Stimulated activated CD8-positive, alpha-beta memory T cell treated with anti-CD3 and anti-CD28 coated beads, Interleukin-4, amount 100 ng/mL, for 4 hours (primary cell): ENCODE data around the gene CHAF1A.

Experiments used
- DNase-seq, 2 donors: peaks; one replicate each; pipeline ENCODE4 v3.0.0-alpha.2; 2020; ENCODE audit warnings: low read depth in 2 of 2, low spot score in 1 of 2

CHAF1A gene

DNA sequence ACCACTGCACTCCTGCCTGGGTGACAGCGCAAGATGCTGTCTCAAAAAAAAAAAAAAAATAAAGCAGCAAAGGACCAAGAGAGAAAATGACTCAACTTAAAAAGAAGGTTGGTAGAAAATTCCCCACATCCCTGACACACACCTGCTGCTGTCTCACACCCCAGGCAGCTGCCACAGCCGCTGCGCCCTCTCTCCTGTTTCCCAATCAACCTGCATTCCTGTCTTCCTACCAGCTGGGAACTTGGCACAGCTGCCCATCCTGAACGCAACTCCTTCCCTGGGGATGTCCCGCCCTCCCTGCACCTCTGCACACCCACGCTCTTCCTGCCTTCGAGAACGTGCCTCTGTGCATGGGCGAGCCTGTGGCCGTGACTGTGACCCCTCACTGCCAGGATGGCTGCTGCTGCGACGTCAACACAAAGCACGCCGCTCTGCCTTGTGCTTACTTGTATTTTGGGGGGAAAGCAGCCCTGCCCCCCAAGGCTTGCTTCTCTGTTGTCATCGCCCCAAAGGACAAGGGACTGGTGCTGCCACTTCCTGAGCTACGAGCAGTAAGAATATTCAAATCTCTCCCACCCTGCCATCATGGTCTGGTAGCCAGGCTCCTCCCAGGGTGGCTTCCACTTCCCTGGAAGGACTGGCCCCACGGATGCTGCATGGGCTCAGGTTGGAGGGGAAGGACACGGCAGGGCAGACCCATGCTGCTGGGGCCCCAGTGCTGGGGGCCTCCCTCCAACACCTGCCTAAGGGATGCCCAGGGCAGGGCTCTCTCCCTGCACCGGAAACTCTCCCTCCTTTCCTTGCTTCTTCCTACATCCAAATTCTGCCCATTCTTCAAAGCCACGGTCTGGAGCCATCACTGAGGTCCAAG, 22.8 kb upstream of the CHAF1A start:
- no peak for DNase-seq

DNA sequence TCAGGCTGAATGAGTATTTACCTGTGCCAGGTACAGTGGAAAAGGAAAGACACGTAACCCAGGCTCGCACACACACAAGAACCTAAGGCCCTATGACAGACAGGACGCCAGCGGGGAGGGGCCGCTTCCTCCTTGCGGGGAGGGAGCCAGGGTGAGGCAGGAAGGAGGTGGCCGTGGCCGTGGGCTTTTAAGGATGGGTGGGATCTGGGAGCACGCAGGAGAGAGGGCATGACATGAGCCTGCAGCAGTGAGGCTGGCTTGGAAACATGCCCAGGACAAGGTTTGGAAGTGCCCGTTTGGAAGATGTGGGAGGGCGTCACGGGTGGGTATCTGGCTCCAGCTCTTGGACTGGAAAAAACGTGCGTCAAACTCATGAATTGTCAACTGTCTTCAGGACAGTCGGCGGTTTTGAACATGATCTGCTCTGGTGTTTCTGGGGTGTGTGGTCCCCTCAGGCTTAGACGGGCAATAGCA, 22.1 kb upstream of the CHAF1A start:
- peak in 1 of 2 donors; percentile 29 for DNase-seq

DNA sequence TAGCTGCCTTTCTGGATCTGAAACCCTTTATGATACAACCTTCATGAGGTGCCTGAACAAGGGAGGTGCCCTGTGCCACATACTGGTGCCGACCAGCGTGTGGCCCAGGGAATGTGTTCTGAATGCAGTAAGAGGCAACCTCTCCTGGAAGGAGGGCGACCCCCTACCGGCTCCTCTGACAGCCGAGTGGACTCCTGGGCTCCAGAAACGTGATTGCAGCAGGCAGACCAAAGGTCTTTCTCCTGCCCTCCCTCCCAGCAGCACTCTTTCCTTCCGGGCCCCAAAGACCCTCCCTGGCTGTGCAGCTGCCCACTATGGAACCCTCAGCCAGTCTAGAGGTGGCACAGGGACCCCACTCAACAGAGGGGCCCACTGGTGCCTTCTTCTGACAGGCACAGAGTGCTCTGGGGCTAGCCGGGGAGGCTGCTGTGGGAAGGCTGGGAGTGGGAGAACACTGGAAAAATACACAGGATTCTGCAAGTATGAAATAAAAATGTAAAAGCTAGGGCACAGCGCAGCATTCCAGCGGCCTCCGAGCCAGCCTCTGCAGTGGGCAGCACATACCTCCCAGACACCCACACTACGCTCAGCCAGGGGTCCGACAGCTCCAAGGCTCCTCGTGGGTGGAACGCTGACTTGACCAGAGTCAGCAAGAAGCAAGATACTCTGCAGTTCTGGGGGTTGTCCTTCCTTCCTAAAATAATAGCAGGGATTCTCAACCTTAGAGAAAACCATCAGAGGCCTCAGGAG, 17.0 kb upstream of the CHAF1A start:
- DNase-seq, result no peak

DNA sequence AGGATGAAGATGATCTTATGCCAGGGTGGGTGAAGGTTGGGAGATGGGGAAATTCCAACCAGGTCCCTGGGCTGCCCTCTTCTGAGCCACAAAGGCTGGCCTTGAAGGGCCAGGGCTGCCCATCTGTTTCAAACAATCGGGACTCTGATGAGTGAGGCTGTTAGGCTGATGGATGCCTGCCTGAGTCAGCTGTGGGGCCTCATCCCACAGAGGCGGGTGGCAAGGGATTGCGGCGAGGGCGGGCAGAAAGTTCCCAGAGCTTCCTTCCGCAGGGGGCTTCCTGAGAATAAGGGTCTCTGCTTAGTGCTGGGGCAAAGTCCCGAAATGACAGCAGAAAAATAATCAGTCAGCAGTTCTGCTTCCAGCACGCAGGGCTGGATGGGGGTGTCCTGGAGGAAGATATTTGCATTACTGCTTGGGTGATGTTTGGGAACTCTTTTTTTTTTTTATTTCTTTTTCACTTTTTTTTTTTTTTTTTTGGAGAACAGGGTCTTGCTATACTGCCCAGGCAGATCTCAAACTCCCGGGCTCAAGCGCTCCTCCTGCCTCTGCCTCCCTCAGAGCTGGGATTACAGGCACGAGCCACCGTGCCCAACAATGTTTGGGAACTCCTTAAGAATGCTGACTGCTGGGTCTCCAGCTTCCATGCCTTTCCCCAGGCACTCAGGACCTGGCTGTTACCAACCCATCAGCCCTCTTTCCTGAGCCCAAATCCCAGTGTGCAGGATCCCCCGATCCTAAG, 16.2 kb upstream of the CHAF1A start:
- no peak for DNase-seq

DNA sequence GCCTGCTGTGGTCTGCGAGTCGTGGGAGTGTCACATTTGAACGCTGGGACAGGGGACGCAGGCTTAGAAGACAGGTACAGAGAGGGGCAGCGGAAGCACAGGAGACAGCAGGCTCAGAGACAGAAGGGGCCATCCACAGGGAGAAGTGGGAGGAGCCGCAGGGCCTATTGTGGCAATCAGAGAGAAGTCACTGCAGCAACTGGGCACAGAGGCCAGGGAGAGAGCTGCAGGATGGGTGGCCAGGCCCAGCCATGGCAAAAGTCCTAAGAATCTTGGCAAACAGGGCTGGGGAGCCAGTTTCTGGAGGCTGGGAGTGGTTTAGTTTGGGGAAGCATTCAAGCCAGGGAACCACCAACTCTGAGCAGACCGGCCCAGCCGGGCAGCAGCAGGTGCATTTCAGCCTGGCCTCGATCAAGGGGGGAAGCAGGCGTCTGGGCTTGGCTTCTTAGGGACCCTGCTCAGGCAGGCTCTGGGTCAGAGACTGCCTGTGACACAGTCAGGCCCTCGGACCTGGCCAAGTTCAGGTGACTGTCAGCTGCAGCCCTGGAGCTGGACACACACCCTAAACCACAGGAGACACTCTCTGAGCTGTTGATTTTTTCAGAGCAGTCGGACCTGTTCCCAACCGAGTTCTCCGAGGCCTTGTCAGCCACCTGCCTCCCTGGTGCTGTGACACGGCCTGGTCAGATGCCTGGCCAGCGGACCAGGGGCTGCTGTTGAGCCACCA, 13.9 kb upstream of the CHAF1A start:
- no peak for DNase-seq

DNA sequence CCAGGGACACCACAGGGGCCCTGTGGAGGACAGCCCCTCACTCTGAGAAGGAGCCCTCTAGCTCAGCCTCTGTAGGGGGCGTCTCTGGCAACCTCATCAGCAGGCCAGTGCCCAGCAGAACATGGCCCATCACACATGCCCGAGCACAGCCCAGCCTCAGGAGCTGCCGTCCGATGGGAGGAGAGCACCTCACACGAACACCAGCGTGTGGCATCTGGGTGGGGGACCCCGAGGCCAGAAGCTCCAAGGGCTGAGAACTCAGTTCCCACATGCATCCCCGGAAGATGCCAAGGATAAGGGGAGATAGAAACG, 13.4 kb upstream of the CHAF1A start:
- DNase-seq, result no peak

DNA sequence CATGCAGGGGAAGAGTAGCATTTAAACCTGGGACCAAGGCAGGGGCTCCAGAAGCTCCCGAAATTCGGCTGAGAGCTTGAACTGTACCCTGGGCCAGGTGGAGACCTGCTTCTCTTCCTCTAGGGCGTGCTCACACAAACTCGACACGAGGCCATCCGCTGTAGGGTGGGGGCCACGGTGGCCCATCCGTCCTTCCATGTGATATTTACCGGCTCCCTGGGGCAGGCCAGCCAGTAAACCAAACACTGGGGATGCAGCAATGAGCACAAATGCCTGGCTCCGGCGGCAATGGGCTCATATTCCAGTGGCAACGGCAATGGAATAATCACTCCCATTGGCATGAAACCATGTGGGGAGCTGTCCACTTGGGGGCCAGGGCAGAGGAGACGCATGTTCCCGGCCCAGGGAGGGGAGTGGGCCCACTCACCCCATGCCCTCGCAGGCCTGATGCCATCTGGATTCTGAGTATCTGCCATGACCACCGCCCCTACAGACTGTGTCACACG, 12.9 kb upstream of the CHAF1A start:
- DNase-seq, result no peak

DNA sequence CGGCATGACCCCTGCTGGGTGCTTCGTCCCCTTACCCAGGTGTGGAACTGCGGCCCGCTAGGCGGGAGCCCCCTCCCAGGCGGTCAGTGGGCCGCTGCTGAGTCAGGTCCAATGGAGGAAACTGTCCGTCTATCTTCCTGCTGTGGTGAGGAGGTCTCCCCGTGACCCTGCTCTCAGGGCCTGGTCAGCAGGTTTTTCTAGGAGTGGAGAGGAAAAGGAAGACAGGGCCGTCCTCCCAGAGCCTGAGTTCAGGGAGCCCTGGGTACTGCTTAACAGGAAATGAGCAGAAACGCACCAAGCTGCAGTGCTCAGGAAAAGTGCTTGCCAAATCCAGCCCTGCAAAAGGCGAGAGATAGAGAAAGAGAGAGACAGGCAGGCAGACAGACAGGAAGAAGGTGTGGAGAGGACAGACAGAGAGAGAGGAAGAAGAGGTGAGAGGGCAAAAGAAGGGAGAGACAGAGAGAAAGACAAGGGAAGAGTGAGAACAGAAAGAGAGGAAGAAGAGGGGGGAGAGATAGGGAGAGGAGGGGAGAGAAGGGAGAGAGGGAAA, 12.3 kb upstream of the CHAF1A start:
- DNase-seq, result no peak

DNA sequence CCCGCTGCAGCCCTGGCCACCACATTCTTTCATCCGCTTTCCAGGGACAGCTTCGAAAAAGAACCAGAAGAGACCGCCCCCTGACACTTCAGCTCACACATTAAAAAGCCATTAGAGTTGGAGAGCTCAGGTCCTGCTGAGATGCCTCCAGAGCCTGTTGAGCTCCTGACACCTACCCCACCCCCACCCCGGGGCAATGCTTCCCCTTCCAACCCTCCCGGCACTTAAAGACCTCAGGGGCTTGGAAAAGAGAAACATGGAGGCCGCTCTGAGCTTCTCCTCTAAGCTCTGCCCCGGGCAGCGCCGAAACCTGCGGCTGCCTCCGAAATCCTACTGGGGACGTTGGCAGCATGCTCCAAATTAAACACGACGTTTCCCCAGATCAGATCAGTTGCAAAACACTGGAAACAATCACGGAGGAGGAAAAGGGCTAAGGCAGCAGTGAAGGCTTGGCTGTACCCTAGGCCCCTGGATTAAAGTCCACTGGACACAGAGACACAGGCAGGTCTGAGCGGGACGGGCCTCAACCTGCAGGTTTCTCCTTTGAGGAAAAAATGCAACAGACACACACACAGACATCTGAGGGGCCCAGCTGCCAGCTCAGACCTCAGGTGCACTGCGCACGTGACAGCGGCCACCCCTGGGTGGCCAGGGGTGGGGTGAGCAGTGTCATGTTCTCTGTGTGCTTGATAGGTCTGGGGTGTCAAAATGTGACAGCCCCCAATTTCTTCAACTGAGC, 11.7 kb upstream of the CHAF1A start:
- DNase-seq, result no peak

DNA sequence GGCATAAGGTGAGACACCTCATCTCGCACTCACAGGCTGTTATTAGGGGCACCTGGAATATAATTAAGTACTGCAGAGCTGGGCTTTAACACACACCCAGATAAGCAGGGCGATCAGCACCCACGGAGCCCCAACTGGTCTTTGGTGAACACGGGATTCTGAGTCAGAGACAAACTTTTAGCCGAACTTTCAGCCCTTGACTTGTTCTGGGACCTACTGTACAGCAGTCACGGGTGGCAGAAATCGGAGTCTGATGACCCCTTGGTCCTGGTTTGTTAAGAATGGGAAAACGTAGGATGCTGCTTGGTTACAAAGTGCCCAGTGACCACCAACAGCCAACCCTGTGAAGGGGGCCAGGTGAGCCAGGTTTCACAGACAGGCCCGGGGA, 11.1 kb upstream of the CHAF1A start:
- no peak for DNase-seq

DNA sequence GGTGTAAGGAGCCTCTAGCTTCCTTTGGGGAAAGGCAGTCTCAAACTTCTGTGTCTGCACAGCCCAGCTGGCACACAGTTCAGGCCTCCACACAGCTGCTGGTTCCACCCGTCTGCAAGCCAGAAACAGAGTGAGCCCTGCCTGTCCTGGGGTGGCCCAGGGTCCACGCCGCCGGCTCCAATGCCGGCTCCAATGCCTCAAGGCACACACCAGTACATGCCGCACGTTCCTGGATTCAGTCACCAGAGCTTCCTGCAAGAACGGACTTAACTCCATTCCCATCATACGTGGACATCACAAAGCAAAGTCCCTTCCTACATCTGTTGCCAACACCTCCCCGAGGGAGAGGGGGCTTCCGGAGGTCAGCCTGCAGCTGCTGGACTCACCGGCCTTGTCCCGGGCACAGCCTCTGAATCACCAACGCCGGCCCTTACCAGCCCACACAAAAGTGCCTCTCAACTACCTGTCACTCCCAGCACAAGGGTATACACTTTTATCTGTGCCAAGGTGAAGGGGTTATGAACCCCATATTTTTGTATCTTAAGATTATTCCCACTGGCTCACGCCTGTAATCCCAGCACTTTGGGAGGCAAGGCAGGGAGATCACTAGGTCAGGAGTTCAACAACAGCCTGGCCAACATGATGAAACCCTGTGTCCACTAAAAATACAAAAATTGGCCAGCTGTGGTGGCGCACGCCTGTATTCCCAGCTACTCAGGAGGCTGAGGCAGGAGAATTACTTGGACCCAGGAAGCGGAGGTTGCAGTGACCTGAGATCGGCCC, 10.5 kb upstream of the CHAF1A start:
- DNase-seq, result no peak

DNA sequence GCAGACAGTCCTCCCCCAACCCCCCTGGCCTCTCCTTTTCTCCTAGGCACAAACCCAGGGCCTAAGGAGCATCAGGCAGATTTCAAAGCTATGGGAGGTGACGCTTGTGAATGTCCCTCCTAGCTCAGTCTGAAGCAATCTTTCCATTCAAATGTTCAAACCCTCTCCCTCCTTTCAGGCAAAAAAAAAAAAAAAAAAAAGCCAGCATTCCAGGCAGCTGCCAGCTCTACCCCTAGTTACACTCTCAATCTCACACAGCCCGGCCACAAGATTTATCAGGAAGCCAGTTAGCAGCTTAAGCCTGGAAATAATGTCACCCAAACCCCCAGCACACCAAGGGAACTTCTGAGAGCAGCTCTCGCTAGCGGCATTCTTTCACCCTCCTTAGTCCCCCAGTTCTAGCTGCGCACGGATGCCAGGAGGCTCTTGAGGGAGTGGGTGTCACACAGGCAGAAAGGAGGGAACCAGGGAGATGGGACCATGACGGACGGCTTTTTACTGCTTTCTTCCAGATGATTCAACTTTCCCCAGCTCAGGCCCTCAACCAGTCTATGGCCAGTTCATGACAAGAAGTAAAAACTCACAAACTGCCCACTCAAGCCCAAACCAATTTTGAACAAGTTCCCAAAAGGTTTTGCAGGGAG, 8.4 kb upstream of the CHAF1A start:
- DNase-seq, result no peak

DNA sequence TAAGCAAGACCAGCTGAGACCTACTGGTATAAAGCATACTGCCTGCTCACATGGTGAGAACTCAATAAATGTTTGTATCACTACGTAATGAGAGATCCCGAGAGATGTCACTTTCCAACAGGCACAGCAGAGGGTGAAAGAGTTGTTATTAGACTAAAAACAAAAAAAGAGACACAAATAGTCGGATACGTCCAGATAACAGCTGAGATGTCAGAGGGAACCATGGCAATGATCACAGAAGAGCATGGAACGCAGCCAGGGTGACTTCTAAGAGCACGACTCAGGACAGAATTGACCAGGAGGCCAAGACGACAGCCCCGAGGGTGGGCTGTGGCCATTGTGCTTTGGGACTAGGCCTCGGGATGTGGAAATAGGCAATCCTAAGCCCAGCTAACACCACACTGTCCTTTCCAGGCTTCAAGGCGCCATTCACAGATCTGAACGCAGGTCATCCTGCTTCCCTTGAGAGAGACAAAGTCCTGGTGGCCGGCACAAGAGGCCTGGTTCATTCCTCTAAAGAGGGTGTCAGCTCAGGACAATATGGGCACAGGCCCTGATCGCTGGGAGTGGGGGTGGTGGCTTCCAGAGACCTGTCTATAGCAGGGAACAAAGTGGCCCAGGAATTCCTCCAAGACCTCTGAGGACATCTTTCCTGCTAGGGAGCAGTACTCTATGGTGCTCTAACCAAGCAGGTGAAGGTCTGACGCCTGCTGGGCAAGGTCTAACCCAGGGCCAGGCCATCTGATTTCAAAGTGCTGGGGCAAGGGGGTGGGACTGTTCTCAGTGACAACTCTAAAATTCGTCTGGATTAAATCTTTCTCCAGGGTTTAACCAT, 5.3 kb upstream of the CHAF1A start:
- DNase-seq, result no peak

DNA sequence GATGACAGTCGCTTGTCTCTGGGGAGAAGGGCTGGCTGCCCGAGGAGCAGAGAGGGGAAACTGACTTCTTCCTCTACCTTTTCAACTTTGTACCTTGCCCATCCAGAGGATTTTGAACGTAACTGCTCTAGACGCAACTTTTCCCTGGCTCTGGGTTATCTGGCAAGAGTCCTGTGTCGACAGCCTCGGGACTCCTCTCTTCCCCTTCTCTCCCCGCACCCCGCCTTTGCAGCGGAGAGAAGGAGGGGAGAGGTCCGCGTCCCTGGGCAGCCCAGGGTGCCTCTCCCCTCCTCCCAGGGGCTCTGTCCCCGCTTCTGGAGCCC, 2.7 kb upstream of the CHAF1A start:
- no peak for DNase-seq

DNA sequence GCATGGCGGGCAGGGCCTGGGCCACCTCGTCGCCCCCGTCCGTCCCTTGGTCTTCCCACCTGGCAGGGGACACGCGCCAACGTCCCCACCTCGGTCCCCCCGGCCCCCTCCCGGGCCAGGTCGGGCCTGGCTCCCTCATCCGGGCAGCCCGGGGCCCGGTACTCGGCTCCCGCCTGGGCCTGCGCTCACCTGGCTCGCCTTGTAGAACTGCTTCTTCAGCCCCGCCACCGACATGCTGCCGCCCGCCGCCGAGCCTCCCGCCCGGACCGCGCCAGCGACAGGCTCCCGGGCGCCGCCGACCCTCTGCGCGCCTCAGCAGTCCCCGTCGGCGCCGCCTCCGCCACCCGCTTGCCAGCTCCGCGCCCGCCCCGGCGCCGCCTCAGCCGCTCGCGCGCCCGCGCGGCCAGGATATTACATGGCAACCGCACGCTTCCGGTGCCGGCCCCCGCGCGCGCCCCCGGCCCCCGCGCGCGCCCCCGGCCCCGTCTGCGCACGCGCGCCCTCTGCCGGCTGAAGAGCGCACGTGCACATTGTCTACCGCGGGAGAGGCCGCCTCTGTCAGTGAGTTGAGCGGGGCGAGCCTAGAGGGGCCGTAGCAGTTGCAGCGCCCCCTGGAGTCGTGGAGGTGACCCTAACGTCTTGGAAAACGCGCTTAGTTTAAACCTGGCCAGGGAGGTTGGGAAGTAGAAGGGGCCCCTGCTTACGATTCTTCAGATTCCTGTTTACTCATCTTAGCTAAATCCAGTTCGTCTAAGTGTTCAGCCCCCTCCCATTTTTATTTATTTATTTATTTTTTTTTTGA, 2.1 kb upstream of the CHAF1A start, which contains the start of gene SH3GL1:
TSS of gene SH3GL1 (minus strand) at position 413 of the 802 bp plus-strand sequence. CDS start at position 234, 179 bp downstream.
- peak; percentile 85 to 89 for DNase-seq

DNA sequence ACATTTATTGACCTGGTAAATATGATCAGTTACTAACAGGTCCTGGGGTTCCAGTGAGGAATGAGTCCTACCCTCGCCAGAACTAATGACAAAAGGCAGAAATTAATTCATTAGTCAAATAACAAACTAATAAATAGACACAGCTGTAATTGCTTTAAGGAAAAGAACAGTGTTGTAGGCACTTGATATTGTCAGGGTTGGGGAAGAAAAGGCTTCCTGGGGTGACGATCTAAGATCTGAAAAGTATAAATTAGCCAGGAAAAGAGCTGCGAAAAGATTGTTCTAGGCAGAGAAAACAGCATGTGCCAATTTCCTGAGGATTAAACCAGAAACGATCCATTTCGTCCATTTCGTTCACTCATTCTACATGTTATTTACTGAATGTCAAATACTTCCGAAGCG, 670 bp upstream of the CHAF1A start:
- no peak for DNase-seq
